Sigmoid colon (tissue), 7 donors: ENCODE results near the gene CNTN4. TPM values are rescaled to one million over a fixed set of nuclear protein-coding genes. Genes with fewer than 3 reads are reported as not detected.
A peak's percentile ranks its signal among the peaks of the same experiment; 100 is the strongest.

Experiments
- DNase-seq: peaks from one replicate; pipeline ENCODE4 v3.0.0-alpha.2; 2019
- H3K27ac ChIP-seq, 4 donors: fragments of 200-600 bp; sonication (generic); one replicate each; pipeline ENCODE4 v1.5.1; 2016 to 2019; ENCODE audit warnings: mild to moderate bottlenecking in 1 of 4
- H3K27me3 ChIP-seq, 3 donors: fragments of 200-600 bp; sonication (generic); one replicate each; pipeline ENCODE4 v1.5.1; 2019; ENCODE audit warnings: mild to moderate bottlenecking in 1 of 3
- H3K36me3 ChIP-seq, 4 donors: fragments of 200-600 bp; sonication (generic); one replicate each; pipeline ENCODE4 v1.5.1; 2016 to 2019
- H3K4me1 ChIP-seq, 4 donors: fragments of 200-600 bp; sonication (generic); one replicate each; pipeline ENCODE4 v1.5.1; 2017 to 2019
- H3K4me3 ChIP-seq, 4 donors: fragments of 200-600 bp; sonication (generic); one replicate each; pipeline ENCODE4 v1.5.1; 2017 to 2019; ENCODE audit warnings: mild to moderate bottlenecking in 2 of 4, moderate library complexity in 1 of 4
- H3K9me3 ChIP-seq, 4 donors: fragments of 200-600 bp in 3 of 4; sonication (generic) in 3 of 4; one replicate each; pipeline versions ENCODE4 v1.5.1 to v1.6.1; 2013 to 2019
- CTCF ChIP-seq, 4 experiments: fragments of 450-650 bp in 3 of 4; fragments of 200-600 bp in 1 of 4; IDR thresholded peaks; one replicate each; pipeline ENCODE4 v1.5.1; 2016 to 2019; ENCODE audit warnings: antibody characterized with exemption in 4 of 4, mild to moderate bottlenecking in 3 of 4, moderate library complexity in 2 of 4
- EP300 ChIP-seq, 4 donors: sonication (generic); formaldehyde crosslinking; IDR thresholded peaks; one replicate each; pipeline ENCODE4 v1.6.1; 2017; ENCODE audit warnings: antibody characterized with exemption in 4 of 4
- POLR2A ChIP-seq, 2 donors: fragments of 450-650 bp; IDR thresholded peaks; one replicate each; pipeline ENCODE4 v1.6.1; 2016; ENCODE audit warnings: antibody characterized with exemption in 2 of 2, mild to moderate bottlenecking in 2 of 2, moderate library complexity in 2 of 2
- POLR2AphosphoS5 ChIP-seq, 4 donors: sonication (generic); formaldehyde crosslinking; IDR thresholded peaks; one replicate each; pipeline ENCODE4 v1.6.1; 2017; ENCODE audit warnings: antibody characterized with exemption in 4 of 4
- WGBS, 2 donors: extraction: QIAGEN DNeasy Blood & Tissue Kit; methylation state at CpG; one replicate each; pipeline ENCODE4 v1.1.7; 2013; 5-methylcytosine and 5-hydroxymethylcytosine counted together
- intact Hi-C: fragments of 100-400 bp; cut with DNase I; formaldehyde crosslinking; loops from one replicate; pipeline ENCODE4 v1.15.1; 2023
- polyA plus RNA-seq, 3 donors: library from polyadenylated mRNA; stranded (reverse); fragments of 200-250 nt; gene quantifications; one replicate each; pipeline ENCODE4 v1.2.3, GENCODE V29; 2013
- total RNA-seq, 4 donors: library from RNA; depleted of rRNA; stranded (reverse); fragments of >200 nt; gene quantifications; one replicate each; pipeline ENCODE4 v1.1.0, GENCODE V29; 2016
- donor health status: healthy with polysubstance abuse.
- donor health status: Bipolar disorder and iron deficiency.
- donor health status: healthy.

CNTN4 gene
- total and polyA plus RNA-seq, 7 donors, result 1.4 to 10.0 (median 7.5) TPM

- 35 to 66% methylated on average over 4 of the region's 4 CpGs for WGBS, 2 donors
- no peak for TF ChIP-seq EP300 (IDR thresholded peaks at IDR 0.05)
- TF ChIP-seq POLR2A (IDR thresholded peaks at IDR 0.05), result no peak
- no peak for TF ChIP-seq CTCF (IDR thresholded peaks at IDR 0.05)
- no peak for TF ChIP-seq POLR2AphosphoS5 (IDR thresholded peaks at IDR 0.05)
- no peaks in the 10 kb centered on the region for H3K36me3 ChIP-seq
- no peak overlapping the region for H3K4me3 ChIP-seq
- no peaks in the 10 kb centered on the region for H3K4me1 ChIP-seq
- no peaks in the 10 kb centered on the region for H3K27me3 ChIP-seq
- DNase-seq, result no peak
- H3K27ac ChIP-seq, result no peak overlapping the region
- intact Hi-C loops, result no loop called here
- no peaks in the 10 kb centered on the region for H3K9me3 ChIP-seq
Measured at GRCh38 chr3:2247831-2248230, 149.2 kb downstream of the CNTN4 start.

- DNase-seq, result no peak
- Histone ChIP-seq H3K9me3 (no peaks in the 10 kb centered on the region), H3K36me3 (no peaks in the 10 kb centered on the region), H3K4me1 (no peaks in the 10 kb centered on the region), H3K4me3 (no peak overlapping the region), H3K27ac (no peak overlapping the region), H3K27me3 (no peaks in the 10 kb centered on the region)
- intact Hi-C loops, result no loop called here
- TF ChIP-seq CTCF (IDR thresholded peaks at IDR 0.05) (no peak), POLR2AphosphoS5 (IDR thresholded peaks at IDR 0.05) (no peak), EP300 (IDR thresholded peaks at IDR 0.05) (no peak), POLR2A (IDR thresholded peaks at IDR 0.05) (no peak)
- WGBS, 2 donors, result 90 to 91% methylated on average over 3 of the region's 3 CpGs
Measured at GRCh38 chr3:2250783-2251182, 152.1 kb downstream of the CNTN4 start.

GRCh38 chr3:2261747-2262146 is 163.1 kb downstream of the CNTN4 start:
- DNase-seq, result no peak
- intact Hi-C loops, result no loop called here
- Histone ChIP-seq H3K36me3 (no peaks in the 10 kb centered on the region), H3K27me3 (no peaks in the 10 kb centered on the region), H3K9me3 (no peaks in the 10 kb centered on the region), H3K4me1 (no peaks in the 10 kb centered on the region), H3K4me3 (no peak overlapping the region), H3K27ac (no peak overlapping the region)
- TF ChIP-seq POLR2AphosphoS5 (IDR thresholded peaks at IDR 0.05) (no peak), POLR2A (IDR thresholded peaks at IDR 0.05) (no peak), CTCF (IDR thresholded peaks at IDR 0.05) (no peak), EP300 (IDR thresholded peaks at IDR 0.05) (no peak)
- WGBS, 2 donors, result 69 to 70% methylated on average over 3 of the region's 3 CpGs

GRCh38 chr3:2262204-2262603 is 163.5 kb downstream of the CNTN4 start:
- 75 to 76% methylated on average over 4 of the region's 4 CpGs for WGBS, 2 donors
- H3K27me3 ChIP-seq, result no peaks in the 10 kb centered on the region
- intact Hi-C loops, result no loop called here
- peak; percentile 68 for DNase-seq
- H3K9me3 ChIP-seq, result no peaks in the 10 kb centered on the region
- no peaks in the 10 kb centered on the region for H3K36me3 ChIP-seq
- H3K27ac ChIP-seq, result no peak overlapping the region
- no peak for TF ChIP-seq POLR2AphosphoS5 (IDR thresholded peaks at IDR 0.05)
- TF ChIP-seq POLR2A (IDR thresholded peaks at IDR 0.05), result no peak
- no peak for TF ChIP-seq EP300 (IDR thresholded peaks at IDR 0.05)
- no peak for TF ChIP-seq CTCF (IDR thresholded peaks at IDR 0.05)
- no peak overlapping the region for H3K4me3 ChIP-seq
- H3K4me1 ChIP-seq, result no peaks in the 10 kb centered on the region

- Histone ChIP-seq H3K4me3 (no peak overlapping the region), H3K4me1 (no peaks in the 10 kb centered on the region), H3K9me3 (no peaks in the 10 kb centered on the region), H3K27ac (no peak overlapping the region), H3K36me3 (no peaks in the 10 kb centered on the region), H3K27me3 (no peaks in the 10 kb centered on the region)
- TF ChIP-seq POLR2AphosphoS5 (IDR thresholded peaks at IDR 0.05) (no peak), EP300 (IDR thresholded peaks at IDR 0.05) (no peak), POLR2A (IDR thresholded peaks at IDR 0.05) (no peak), CTCF (IDR thresholded peaks at IDR 0.05) (no peak)
- 84 to 85% methylated on average over 1 of the region's 1 CpG for WGBS, 2 donors
- no peak for DNase-seq
- intact Hi-C loops, result no loop called here
Measured at GRCh38 chr3:2266606-2267005, 167.9 kb downstream of the CNTN4 start.
